Right atrium auricular region (tissue), 2 donors: ENCODE data around the gene ING3. TPM values are rescaled to one million over a fixed set of nuclear protein-coding genes. Genes with fewer than 3 reads are reported as not detected.
"Not testable (repeated sequence)": the region's sequence is repeated elsewhere in the genome, so short reads cannot be mapped to it uniquely, and the experiment has no call there.

Experiments used
- DNase-seq: peaks from one replicate; pipeline ENCODE4 v3.0.0-alpha.2; 2019; ENCODE audit warnings: low spot score
- H3K27ac ChIP-seq, 2 donors: fragments of 200-600 bp; sonication (generic); 1 replicate in 1 of 2; 2 replicates in 1 of 2; pipeline ENCODE4 v1.5.1; 2016 to 2019
- H3K27me3 ChIP-seq, 2 donors: fragments of 200-600 bp; sonication (generic); one replicate each; pipeline versions ENCODE4 v1.5.1 to v1.6.0; 2017 to 2019
- H3K36me3 ChIP-seq: fragments of 200-600 bp; sonication (generic); one replicate; pipeline ENCODE4 v1.5.1; 2016
- H3K4me1 ChIP-seq, 2 donors: fragments of 200-600 bp; sonication (generic); one replicate each; pipeline versions ENCODE4 v1.5.1 to v1.6.0; 2017 to 2019
- H3K4me3 ChIP-seq, 2 donors: fragments of 200-600 bp; sonication (generic); 1 replicate in 1 of 2; 2 replicates in 1 of 2; pipeline ENCODE4 v1.5.1; 2017 to 2019; ENCODE audit warnings: mild to moderate bottlenecking in 1 of 2, moderate library complexity in 1 of 2
- H3K9me3 ChIP-seq, 2 donors: fragments of 200-600 bp; sonication (generic); one replicate each; pipeline ENCODE4 v1.5.1; 2019
- total RNA-seq, 2 donors: library from RNA; depleted of rRNA; stranded (reverse); fragments of >200 nt; gene quantifications; one replicate each; pipeline ENCODE4 v1.1.0, GENCODE V29; 2016
- TF ChIP-seq, protein P1 (sequence below), 2 donors: fragments of 200-600 bp; sonication (generic); IDR thresholded peaks; one replicate each; pipeline ENCODE4 v1.5.1; 2019; ENCODE audit warnings: antibody characterized with exemption in 2 of 2

ING3 gene
- total RNA-seq, 2 donors from 2014 or later: 9.9 to 10.4 TPM

DNA sequence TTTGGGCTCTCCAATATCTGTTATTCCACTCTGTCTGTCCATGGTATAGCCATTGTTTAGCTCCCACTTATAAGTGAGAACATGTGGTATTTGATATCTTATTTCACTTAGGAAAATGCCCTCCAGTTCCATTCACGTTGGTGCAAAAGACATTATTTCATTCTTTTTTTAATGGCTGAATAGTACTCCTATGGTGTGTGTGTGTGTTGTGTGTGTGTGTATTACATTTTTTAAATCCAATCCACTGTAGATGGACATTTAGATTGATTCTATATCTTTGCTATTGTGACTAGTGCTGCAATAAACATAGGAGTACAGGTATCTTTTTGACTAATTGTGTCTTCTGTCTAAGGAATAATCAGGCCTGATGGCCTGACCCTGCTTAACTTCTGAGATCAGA is 30.5 kb downstream of the ING3 start:
- H3K4me3 ChIP-seq: no peak overlapping the region
- TF ChIP-seq, protein P1, sequence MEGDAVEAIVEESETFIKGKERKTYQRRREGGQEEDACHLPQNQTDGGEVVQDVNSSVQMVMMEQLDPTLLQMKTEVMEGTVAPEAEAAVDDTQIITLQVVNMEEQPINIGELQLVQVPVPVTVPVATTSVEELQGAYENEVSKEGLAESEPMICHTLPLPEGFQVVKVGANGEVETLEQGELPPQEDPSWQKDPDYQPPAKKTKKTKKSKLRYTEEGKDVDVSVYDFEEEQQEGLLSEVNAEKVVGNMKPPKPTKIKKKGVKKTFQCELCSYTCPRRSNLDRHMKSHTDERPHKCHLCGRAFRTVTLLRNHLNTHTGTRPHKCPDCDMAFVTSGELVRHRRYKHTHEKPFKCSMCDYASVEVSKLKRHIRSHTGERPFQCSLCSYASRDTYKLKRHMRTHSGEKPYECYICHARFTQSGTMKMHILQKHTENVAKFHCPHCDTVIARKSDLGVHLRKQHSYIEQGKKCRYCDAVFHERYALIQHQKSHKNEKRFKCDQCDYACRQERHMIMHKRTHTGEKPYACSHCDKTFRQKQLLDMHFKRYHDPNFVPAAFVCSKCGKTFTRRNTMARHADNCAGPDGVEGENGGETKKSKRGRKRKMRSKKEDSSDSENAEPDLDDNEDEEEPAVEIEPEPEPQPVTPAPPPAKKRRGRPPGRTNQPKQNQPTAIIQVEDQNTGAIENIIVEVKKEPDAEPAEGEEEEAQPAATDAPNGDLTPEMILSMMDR (IDR thresholded peaks at IDR 0.05): no peak
- H3K4me1 ChIP-seq: no peaks in the 10 kb centered on the region
- no peak for DNase-seq
- no peak overlapping the region for H3K27ac ChIP-seq
- no peaks in the 10 kb centered on the region for H3K27me3 ChIP-seq
- peaks cover 9% of the 10 kb centered on the region for H3K36me3 ChIP-seq
- no peaks in the 10 kb centered on the region for H3K9me3 ChIP-seq

DNA sequence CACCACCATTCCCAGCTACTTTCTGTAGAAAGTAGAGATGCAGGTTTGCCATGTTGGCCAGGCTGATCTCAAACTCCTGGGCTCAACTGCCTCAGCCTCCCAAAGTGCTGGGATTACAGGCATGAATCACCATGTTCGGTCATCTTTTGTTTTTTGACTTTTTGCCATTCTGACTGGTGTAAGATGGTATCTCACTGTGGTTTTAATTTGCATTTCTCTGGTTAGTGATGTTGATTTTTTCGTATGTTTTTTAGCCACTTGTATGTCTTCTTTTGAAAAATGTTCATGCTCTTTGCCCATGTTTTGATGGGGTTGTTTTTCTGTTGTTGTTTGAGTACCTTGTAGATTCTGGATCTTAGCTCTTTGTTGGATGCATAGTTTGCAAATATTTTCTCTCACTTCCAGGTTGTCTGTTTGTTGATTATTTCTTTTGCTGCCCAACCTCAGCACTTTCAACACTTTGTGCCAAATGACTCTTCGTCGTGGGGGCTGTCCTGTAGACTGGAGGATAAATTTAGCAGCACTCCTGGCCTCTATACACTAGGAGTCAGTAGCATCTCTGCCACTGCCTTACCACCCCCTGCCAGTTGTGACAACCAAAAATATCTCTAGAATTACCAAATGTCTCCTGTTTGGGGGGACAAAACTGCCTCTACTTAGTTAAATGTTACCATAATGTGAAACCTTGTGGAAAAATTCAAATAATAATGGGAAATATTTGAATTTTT is 31.5 kb downstream of the ING3 start:
- H3K4me3 ChIP-seq: no peak overlapping the region
- H3K27ac ChIP-seq: no peak overlapping the region
- no peaks in the 10 kb centered on the region for H3K4me1 ChIP-seq
- TF ChIP-seq, protein P1 (IDR thresholded peaks at IDR 0.05): no peak
- no peaks in the 10 kb centered on the region for H3K9me3 ChIP-seq
- no peaks in the 10 kb centered on the region for H3K27me3 ChIP-seq
- DNase-seq: no peak
- H3K36me3 ChIP-seq: peaks cover under 1% of the 10 kb centered on the region

DNA sequence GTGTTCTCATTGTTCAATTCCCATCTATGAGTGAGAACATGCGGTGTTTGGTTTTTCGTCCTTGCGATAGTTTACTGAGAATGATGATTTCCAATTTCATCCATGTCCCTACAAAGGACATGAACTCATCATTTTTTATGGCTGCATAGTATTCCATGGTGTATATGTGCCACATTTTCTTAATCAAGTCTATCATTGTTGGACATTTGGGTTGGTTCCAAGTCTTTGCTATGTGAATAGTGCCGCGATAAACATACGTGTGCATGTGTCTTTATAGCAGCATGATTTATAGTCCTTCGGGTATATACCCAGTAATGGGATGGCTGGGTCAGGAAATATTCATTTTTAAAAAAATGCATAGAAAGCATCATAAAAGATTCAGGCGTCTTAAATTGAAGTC is 33.0 kb downstream of the ING3 start:
- H3K4me1 ChIP-seq, H3K27me3 ChIP-seq: not testable (repeated sequence)

DNA sequence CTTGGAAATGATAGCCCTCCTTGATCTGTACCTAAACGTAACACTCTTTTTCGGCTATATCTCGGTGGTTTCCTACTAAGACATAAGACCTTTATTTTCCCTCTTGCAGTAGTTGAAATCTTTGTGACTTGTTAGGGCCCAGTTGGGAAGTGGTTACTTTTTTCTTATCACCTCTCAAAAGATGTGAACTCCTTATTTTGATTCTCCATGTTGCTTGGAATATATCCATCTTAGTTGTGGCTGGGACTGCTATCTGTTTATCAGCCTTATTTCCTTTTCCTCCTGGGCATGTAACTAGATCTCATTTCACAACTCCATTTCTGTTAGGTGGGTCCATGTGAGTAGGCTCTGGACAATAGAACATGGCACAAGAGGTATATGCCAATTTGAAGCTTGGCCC is 33.8 kb downstream of the ING3 start:
- no peak overlapping the region for H3K27ac ChIP-seq
- H3K27me3 ChIP-seq: no peaks in the 10 kb centered on the region
- no peak overlapping the region for H3K4me3 ChIP-seq
- no peaks in the 10 kb centered on the region for H3K9me3 ChIP-seq
- TF ChIP-seq, protein P1 (IDR thresholded peaks at IDR 0.05): no peak
- no peaks in the 10 kb centered on the region for H3K36me3 ChIP-seq
- no peaks in the 10 kb centered on the region for H3K4me1 ChIP-seq
- no peak for DNase-seq

More for the DNA sequence above, 33.0 kb downstream of the ING3 start:
- H3K27ac ChIP-seq, H3K4me3 ChIP-seq, H3K36me3 ChIP-seq, DNase-seq, H3K9me3 ChIP-seq: not testable (repeated sequence)

DNA sequence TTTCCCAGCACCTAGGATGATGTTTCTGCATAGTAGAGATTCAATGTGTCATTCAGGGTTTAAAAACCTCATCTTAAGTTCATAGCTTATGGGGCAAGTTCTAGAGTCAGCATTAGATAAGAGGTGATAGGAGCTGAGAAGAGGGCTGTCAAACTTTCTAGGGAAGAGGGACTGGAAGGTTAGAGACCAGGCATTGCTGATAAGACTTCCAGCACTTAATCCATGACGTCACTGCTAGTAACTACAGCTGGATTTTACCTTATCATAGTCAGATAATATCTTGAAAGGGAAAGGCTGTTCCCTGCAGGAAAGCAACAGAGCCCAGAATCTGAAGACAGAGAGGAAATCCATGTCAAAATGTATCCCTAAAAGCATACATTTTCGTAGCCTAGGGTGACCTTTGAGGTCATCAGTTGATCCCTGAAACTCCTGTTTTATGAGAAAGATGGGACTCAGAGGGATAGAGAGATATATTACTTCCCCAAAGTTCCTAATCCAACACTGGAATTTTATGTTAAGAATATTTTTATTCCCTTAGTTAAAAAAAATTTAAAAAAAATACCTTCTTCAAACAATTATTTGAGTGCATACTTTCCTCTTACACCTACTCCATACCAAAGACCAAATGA is 34.7 kb downstream of the ING3 start:
- Histone ChIP-seq H3K4me1 (peaks cover 0 to 4% of the 10 kb centered on the region in 2 donors), H3K4me3 (no peak overlapping the region), H3K9me3 (no peaks in the 10 kb centered on the region), H3K27me3 (no peaks in the 10 kb centered on the region), H3K27ac (no peak overlapping the region), H3K36me3 (no peaks in the 10 kb centered on the region)
- TF ChIP-seq, protein P1 (IDR thresholded peaks at IDR 0.05): no peak
- DNase-seq: no peak

DNA sequence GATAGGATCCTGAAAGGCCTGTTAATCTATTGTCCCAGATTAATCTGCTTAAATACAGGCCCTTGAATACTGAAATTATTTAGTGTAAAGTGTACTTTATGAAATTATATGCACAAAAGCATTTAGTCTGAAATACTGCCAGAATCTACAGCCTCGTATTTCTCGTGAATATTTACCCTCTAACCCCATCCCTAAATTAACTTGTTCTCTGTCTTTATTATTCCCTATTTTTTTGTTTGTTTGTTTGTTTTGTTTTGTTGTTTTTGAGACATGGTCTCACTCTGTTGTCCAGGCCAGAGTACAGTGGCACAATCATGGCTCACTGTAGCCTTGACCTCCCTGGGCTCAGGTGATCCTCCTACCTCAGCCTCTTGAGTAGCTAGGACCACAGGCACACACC is 35.3 kb downstream of the ING3 start:
- no peak overlapping the region for H3K4me3 ChIP-seq
- no peak overlapping the region for H3K27ac ChIP-seq
- H3K9me3 ChIP-seq: no peaks in the 10 kb centered on the region
- no peak for DNase-seq
- peaks cover 0 to 10% of the 10 kb centered on the region in 2 donors for H3K4me1 ChIP-seq
- H3K27me3 ChIP-seq: no peaks in the 10 kb centered on the region
- TF ChIP-seq, protein P1 (IDR thresholded peaks at IDR 0.05): no peak
- no peaks in the 10 kb centered on the region for H3K36me3 ChIP-seq
